HepG2 (cell line): ENCODE results near the gene MUC13. TPM values are rescaled to one million over a fixed set of nuclear protein-coding genes. Genes with fewer than 3 reads are reported as not detected.

Source experiments
- ATAC-seq: fragments of 200-7000 bp; cut with Tn5 transposase; 3 replicates; pipeline ENCODE4 v1.9.1; 2020; ENCODE audit warnings: mild to moderate bottlenecking, moderate library complexity
- BruUV-seq: library from RNA; stranded (reverse); fragments of 400-500 nt; replicated peaks from 2 replicates; lab custom pipeline; 2021; lab: Mats Ljungman, UMichigan
- CTCF ChIA-PET: fragments of 300-600 bp; formaldehyde crosslinking; extraction: SDS; loops from one replicate; lab custom pipeline; 2021; ENCODE audit warnings: low total read pairs, inconsistent platforms, low intra/inter-chr PET ratio; lab: Yijun Ruan, JAX
- POLR2A ChIA-PET: fragments of 350-600 bp; sonication (Branson Sonifier 250); formaldehyde crosslinking; loops from one replicate; lab custom pipeline; 2020; ENCODE audit warnings: antibody characterized with exemption, inconsistent platforms; lab: Yijun Ruan, JAX
- DNase-seq: peaks from one replicate; pipeline ENCODE4 v3.0.0-alpha.2; 2015; ENCODE audit warnings: low spot score
- FAIRE-seq: peaks from 3 replicates; lab custom pipeline; 2011; peaks lifted over from hg19 to GRCh38; lab: Jason Lieb, UNC
- H2AFZ ChIP-seq: one replicate; pipeline ENCODE4 v1.6.1; 2011; ENCODE audit warnings: low read length, inconsistent platforms
- H3K27ac ChIP-seq: fragments of 300-600 bp; 3 replicates; pipeline ENCODE4 v1.8.0; 2011; ENCODE audit warnings: mixed run types, mild to moderate bottlenecking, mixed read lengths, low read length, inconsistent platforms; ENCODE audit not compliant: insufficient read depth; ENCODE audit errors: extremely low read length
- H3K27me3 ChIP-seq, 2 experiments: fragments of 200-600 bp in 1 of 2; 2 replicates in 1 of 2; 3 replicates in 1 of 2; pipeline versions ENCODE4 v1.6.0 to v1.8.0; 2011; ENCODE audit warnings: low read length in 2 of 2, mild to moderate bottlenecking in 2 of 2, moderate library complexity in 2 of 2, inconsistent platforms in 1 of 2; ENCODE audit not compliant: insufficient read depth in 2 of 2, control insufficient read depth in 1 of 2
- H3K36me3 ChIP-seq, 2 experiments: fragments of 200-600 bp in 1 of 2; replicated peaks in 1 of 2; 2 replicates in 1 of 2; 3 replicates in 1 of 2; pipeline versions ENCODE4 v1.5.1 to v1.8.0; 2011; ENCODE audit warnings: low read length in 2 of 2, inconsistent platforms in 1 of 2; ENCODE audit not compliant: insufficient read depth in 2 of 2, control insufficient read depth in 1 of 2
- H3K4me1 ChIP-seq: 2 replicates; pipeline ENCODE4 v1.5.1; 2012; ENCODE audit warnings: low read length, inconsistent platforms; ENCODE audit not compliant: insufficient read depth
- H3K4me2 ChIP-seq: 2 replicates; pipeline ENCODE4 v1.6.0; 2011; ENCODE audit warnings: low read depth, low read length, inconsistent platforms
- H3K4me3 ChIP-seq, 3 experiments: fragments of 200-600 bp in 1 of 3; sonication (generic), shearing (Covaris generic) in 1 of 3; replicated peaks in 1 of 3; 2 replicates each; pipeline ENCODE4 v1.5.1; 2011 to 2016; ENCODE audit warnings: low read length in 3 of 3, inconsistent platforms in 2 of 3, low read depth in 2 of 3, mild to moderate bottlenecking in 2 of 3, control low read depth in 1 of 3, mixed read lengths in 1 of 3; ENCODE audit not compliant: insufficient read depth in 1 of 3
- H3K79me2 ChIP-seq: one replicate; pipeline ENCODE4 v1.6.1; 2011; ENCODE audit warnings: low read length, inconsistent platforms; ENCODE audit not compliant: insufficient read depth
- H3K9ac ChIP-seq: 2 replicates; pipeline ENCODE4 v1.6.0; 2011; ENCODE audit warnings: mild to moderate bottlenecking, low read depth, low read length, inconsistent platforms; ENCODE audit not compliant: insufficient read depth
- H3K9me3 ChIP-seq: 2 replicates; pipeline ENCODE4 v1.5.1; 2012; ENCODE audit warnings: mild to moderate bottlenecking, low read length
- H4K20me1 ChIP-seq: 2 replicates; pipeline ENCODE4 v1.6.0; 2011; ENCODE audit warnings: inconsistent platforms, mild to moderate bottlenecking, low read length, moderate library complexity; ENCODE audit not compliant: insufficient read depth
- CEBPB ChIP-seq: IDR thresholded peaks from 2 replicates; pipeline ENCODE4 v1.6.1; 2011; ENCODE audit warnings: low read depth, low read length, improper control_type of control experiment, borderline replicate concordance
- KLF6 ChIP-seq: IDR thresholded peaks from 2 replicates; pipeline ENCODE4 v1.8.0; 2016; ENCODE audit warnings: missing biosample characterization, missing genetic modification reagents
- NFE2 ChIP-seq: sonication (generic); formaldehyde crosslinking; IDR thresholded peaks from 2 replicates; pipeline ENCODE4 v1.4.0; 2020; ENCODE audit warnings: missing genetic modification reagents
- ZNF329 ChIP-seq: sonication (generic); formaldehyde crosslinking; IDR thresholded peaks from 2 replicates; pipeline ENCODE4 v1.9.0; 2021; ENCODE audit warnings: low read depth, mild to moderate bottlenecking, missing genetic modification reagents
- ZNF333 ChIP-seq: sonication (generic); formaldehyde crosslinking; IDR thresholded peaks from 2 replicates; pipeline ENCODE4 v1.4.0; 2020; ENCODE audit warnings: mild to moderate bottlenecking, missing genetic modification reagents, borderline replicate concordance
- ZNF441 ChIP-seq: sonication (generic); formaldehyde crosslinking; IDR thresholded peaks from 2 replicates; pipeline ENCODE4 v1.7.0; 2021; ENCODE audit warnings: missing genetic modification reagents, borderline replicate concordance
- ZNF615 ChIP-seq: sonication (generic); formaldehyde crosslinking; IDR thresholded peaks from 2 replicates; pipeline ENCODE4 v1.5.0; 2020; ENCODE audit warnings: mild to moderate bottlenecking, missing genetic modification reagents, borderline replicate concordance
- WGBS: methylation state at CpG from one replicate; pipeline ENCODE4 v1.1.6; 2017; ENCODE audit warnings: low lambda C conversion rate; 5-methylcytosine and 5-hydroxymethylcytosine counted together
- in situ Hi-C: cut with HindIII; loops from 2 replicates; pipeline ENCODE4 v1.10.0; 2017; ENCODE audit warnings: low pct_unique_long_range_greater_than_20kb; ENCODE audit not compliant: extremely low pct_ligation_motif_present
- intact Hi-C: fragments of 100-400 bp; cut with micrococcal nuclease; formaldehyde crosslinking; loops from one replicate; pipeline ENCODE4 v1.10.0; 2022; ENCODE audit not compliant: unreplicated experiment
- polyA plus RNA-seq, 8 experiments: library from polyadenylated mRNA; depleted of rRNA in 3 of 8; stranded (reverse) in 7 of 8; unstranded in 1 of 8; fragments of >200 nt; fragmentation: Illumina TruSeq in 4 of 8; extraction: Trizol in 4 of 8; gene quantifications; 2 replicates each; pipeline versions ENCODE4 v1.2.1 to v1.2.3, GENCODE V29; 2011 to 2016; ENCODE audit warnings: low read depth in 4 of 8, missing spikeins in 1 of 8, mixed read lengths in 1 of 8; ENCODE audit not compliant: insufficient read depth in 1 of 8
- total RNA-seq, 5 experiments: library from RNA; depleted of rRNA; stranded (reverse); fragments of >200 nt; fragmentation: Illumina TruSeq; extraction: Trizol; gene quantifications; 2 replicates each; pipeline ENCODE4 v1.2.3, GENCODE V29; 2016; ENCODE audit warnings: low read depth in 1 of 5
- TF ChIP-seq, protein P1 (sequence below): IDR thresholded peaks from 2 replicates; pipeline ENCODE4 v1.6.1; 2012; ENCODE audit warnings: low read depth, low read length, improper control_type of control experiment

The MUC13 gene
- total and polyA plus RNA-seq, 2 of the 13 experiments (the other 11 are each of a cell fraction or from before 2014, with no cell fraction given) = 0.04 to 1.2 TPM

- POLR2A ChIA-PET = no interaction called here
- peaks cover 16% of the 10 kb centered on the region for H3K79me2 ChIP-seq
- no peaks in the 10 kb centered on the region for H4K20me1 ChIP-seq
- no peak overlapping the region for H3K27ac ChIP-seq
- no peak overlapping the region for H3K4me3 ChIP-seq
- H3K4me2 ChIP-seq = no peak overlapping the region
- H2AFZ ChIP-seq = no peak overlapping the region
- ATAC-seq = no peak
- no peaks in the 10 kb centered on the region for H3K9me3 ChIP-seq
- peak; percentile 50; the same call in 1 of the 2 replicates for TF ChIP-seq CEBPB
- TF ChIP-seq, protein P1, sequence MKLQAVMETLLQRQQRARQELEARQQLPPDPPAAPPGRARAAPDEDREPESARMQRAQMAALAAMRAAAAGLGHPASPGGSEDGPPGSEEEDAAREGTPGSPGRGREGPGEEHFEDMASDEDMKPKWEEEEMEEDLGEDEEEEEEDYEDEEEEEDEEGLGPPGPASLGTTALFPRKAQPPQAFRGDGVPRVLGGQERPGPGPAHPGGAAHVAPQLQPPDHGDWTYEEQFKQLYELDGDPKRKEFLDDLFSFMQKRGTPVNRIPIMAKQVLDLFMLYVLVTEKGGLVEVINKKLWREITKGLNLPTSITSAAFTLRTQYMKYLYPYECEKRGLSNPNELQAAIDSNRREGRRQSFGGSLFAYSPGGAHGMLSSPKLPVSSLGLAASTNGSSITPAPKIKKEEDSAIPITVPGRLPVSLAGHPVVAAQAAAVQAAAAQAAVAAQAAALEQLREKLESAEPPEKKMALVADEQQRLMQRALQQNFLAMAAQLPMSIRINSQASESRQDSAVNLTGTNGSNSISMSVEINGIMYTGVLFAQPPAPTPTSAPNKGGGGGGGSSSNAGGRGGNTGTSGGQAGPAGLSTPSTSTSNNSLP = no peak
- TF ChIP-seq NFE2 (CRISPR knock-in tag) = no peak
- no peak for TF ChIP-seq ZNF333 (CRISPR knock-in tag)
- no peak for TF ChIP-seq ZNF441
- no peak for TF ChIP-seq KLF6 (CRISPR knock-in tag)
- TF ChIP-seq ZNF615 = no peak
- peak; percentile 98 for TF ChIP-seq ZNF329 (CRISPR knock-in tag)
- TF ChIP-seq, all 625 proteins: peak for 2
- CTCF ChIA-PET = interaction anchor here (0.6 to 1.8 kb wide), 2 partner anchors 143 to 223 kb away, joined by 3 read pairs; no protein-coding TSS in a partner anchor
- peaks cover 35% of the 10 kb centered on the region for H3K4me1 ChIP-seq
- in situ Hi-C loops (loop anchor here (5.0 to 10.0 kb wide), 2 partner anchors 142 to 339 kb away; no protein-coding TSS in a partner anchor), intact Hi-C loops (no loop called here)
- 0% methylated on average over 1 of the region's 1 CpG for WGBS
- H3K36me3 ChIP-seq = no peaks in the 10 kb centered on the region
- DNase-seq = no peak
- H3K27me3 ChIP-seq = no peaks in the 10 kb centered on the region; a peak in 1 of 5 replicates
- H3K9ac ChIP-seq = no peak overlapping the region
- BruUV-seq = no TSS peak
- FAIRE-seq = no peak
These were observed 30.4 kb downstream of the MUC13 start for GRCh38 chr3:124903896-124904834.
